ENCODE data around the gene EXOC6. TPM values are rescaled to one million over a fixed set of nuclear protein-coding genes. Genes with fewer than 3 reads are reported as not detected.

Gene EXOC6
- total RNA-seq, 1 experiment from 2014 or later = 9.3 TPM

- no peaks in the 10 kb centered on the region for H3K79me2 ChIP-seq (ENCODE audit: low read depth)
- no peaks in the 10 kb centered on the region for H3F3A ChIP-seq (ENCODE audit: insufficient read depth, low read depth)
- H3K27me3 ChIP-seq (ENCODE audit: insufficient read depth, low read depth) = no peaks in the 10 kb centered on the region
- H3K4me3 ChIP-seq = no peak overlapping the region
- no peaks in the 10 kb centered on the region for H3K4me1 ChIP-seq (replicated peaks; ENCODE audit: insufficient read depth)
- POLR2A ChIA-PET (ENCODE audit: unreplicated experiment) = interaction anchor here (0.5 kb wide), 1 partner anchor 54 kb away, joined by 5 read pairs; no protein-coding TSS in a partner anchor
- BruUV-seq (replicated peaks) = no TSS peak
- no peaks in the 10 kb centered on the region for H3K36me3 ChIP-seq (ENCODE audit: low read depth)
- CTCF ChIA-PET = no interaction called here
- no peak overlapping the region for H3K4me2 ChIP-seq
- no peaks in the 10 kb centered on the region for H4K20me1 ChIP-seq (ENCODE audit: insufficient read depth)
- no peak overlapping the region for H2AFZ ChIP-seq
- DNase-seq = no peak
- H3K27ac ChIP-seq = no peak overlapping the region
- H3K9me2 ChIP-seq (ENCODE audit: insufficient read depth) = no peaks in the 10 kb centered on the region
- TF ChIP-seq CTCF (conservative IDR thresholded peaks at IDR 0.05) = no peak
- no peak for TF ChIP-seq EZH2 (IDR thresholded peaks at IDR 0.05; ENCODE audit: low read depth)
- no peaks in the 10 kb centered on the region for H3K9me3 ChIP-seq (ENCODE audit: insufficient read depth, low read depth)
- intact Hi-C loops (cut with micrococcal nuclease; ENCODE audit: unreplicated experiment) = no loop called here
Observed at GRCh38 chr10:92913973-92914372, 65.7 kb downstream of the EXOC6 start.

- TF ChIP-seq EZH2 (IDR thresholded peaks at IDR 0.05; ENCODE audit: low read depth) = no peak
- TF ChIP-seq CTCF (conservative IDR thresholded peaks at IDR 0.05) = peak; percentile 71
- H3K27ac ChIP-seq = no peak overlapping the region
- H3K9me2 ChIP-seq (ENCODE audit: insufficient read depth) = no peaks in the 10 kb centered on the region
- H3K4me1 ChIP-seq (replicated peaks; ENCODE audit: insufficient read depth) = no peaks in the 10 kb centered on the region
- intact Hi-C loops (cut with micrococcal nuclease; ENCODE audit: unreplicated experiment) = no loop called here
- ChIA-PET POLR2A (ENCODE audit: unreplicated experiment) (no interaction called here), CTCF (interaction anchor here (0.6 kb wide), 1 partner anchor 13 kb away, joined by 3 read pairs; no protein-coding TSS in a partner anchor)
- H2AFZ ChIP-seq = no peak overlapping the region
- H3K4me3 ChIP-seq = no peak overlapping the region
- peak; percentile 29 to 37 for DNase-seq
- no peaks in the 10 kb centered on the region for H4K20me1 ChIP-seq (ENCODE audit: insufficient read depth)
- H3K79me2 ChIP-seq (ENCODE audit: low read depth) = no peaks in the 10 kb centered on the region
- no peaks in the 10 kb centered on the region for H3K9me3 ChIP-seq (ENCODE audit: insufficient read depth, low read depth)
- BruUV-seq (replicated peaks) = no TSS peak
- no peaks in the 10 kb centered on the region for H3K36me3 ChIP-seq (ENCODE audit: low read depth)
- H3K27me3 ChIP-seq (ENCODE audit: insufficient read depth, low read depth) = no peaks in the 10 kb centered on the region
- H3F3A ChIP-seq (ENCODE audit: insufficient read depth, low read depth) = no peaks in the 10 kb centered on the region
- no peak overlapping the region for H3K4me2 ChIP-seq
Observed at GRCh38 chr10:92914478-92915325, 66.4 kb downstream of the EXOC6 start.

GRCh38 chr10:92915892-92916291 is 67.6 kb downstream of the EXOC6 start:
- intact Hi-C loops (cut with micrococcal nuclease; ENCODE audit: unreplicated experiment) = no loop called here
- H3K9me2 ChIP-seq (ENCODE audit: insufficient read depth) = no peaks in the 10 kb centered on the region

More at GRCh38 chr10:92915892-92916291, 67.6 kb downstream of the EXOC6 start:
- H3K9me3 ChIP-seq (ENCODE audit: insufficient read depth, low read depth) = peaks cover 2% of the 10 kb centered on the region; the same call in 1 of the 2 replicates
- no peak overlapping the region for H3K27ac ChIP-seq
- no peaks in the 10 kb centered on the region for H4K20me1 ChIP-seq (ENCODE audit: insufficient read depth)
- no peaks in the 10 kb centered on the region for H3K4me1 ChIP-seq (replicated peaks; ENCODE audit: insufficient read depth)
- no peaks in the 10 kb centered on the region for H3K79me2 ChIP-seq (ENCODE audit: low read depth)
- ChIA-PET POLR2A (ENCODE audit: unreplicated experiment) (no interaction called here), CTCF (no interaction called here)
- TF ChIP-seq CTCF (conservative IDR thresholded peaks at IDR 0.05) = no peak
- TF ChIP-seq EZH2 (IDR thresholded peaks at IDR 0.05; ENCODE audit: low read depth) = no peak
- no peak for DNase-seq
- no peaks in the 10 kb centered on the region for H3K27me3 ChIP-seq (ENCODE audit: insufficient read depth, low read depth)
- no peak overlapping the region for H3K4me3 ChIP-seq
- H3F3A ChIP-seq (ENCODE audit: insufficient read depth, low read depth) = no peaks in the 10 kb centered on the region
- H3K4me2 ChIP-seq = no peak overlapping the region
- H3K36me3 ChIP-seq (ENCODE audit: low read depth) = no peaks in the 10 kb centered on the region
- no peak overlapping the region for H2AFZ ChIP-seq
- BruUV-seq (replicated peaks) = no TSS peak

All from PC-9 (cell line).